Mesendoderm (in vitro differentiated cells): Measurements from ENCODE around the gene ALG14.
A peak's percentile ranks its signal among the peaks of the same experiment; 100 is the strongest.

Source experiments
- DNase-seq: peaks from one replicate; pipeline ENCODE4 v3.0.0; 2013
- H2AK5ac ChIP-seq: 2 replicates; pipeline ENCODE4 v1.6.1; 2013; ENCODE audit warnings: low read length, inconsistent platforms
- H2BK120ac ChIP-seq: 2 replicates; pipeline ENCODE4 v1.6.1; 2013; ENCODE audit warnings: low read depth, mild to moderate bottlenecking, low read length, moderate library complexity, mixed read lengths
- H2BK15ac ChIP-seq: replicated peaks from 2 replicates; pipeline ENCODE4 v1.6.1; 2013; ENCODE audit warnings: low read depth, mild to moderate bottlenecking, moderate library complexity
- H2BK5ac ChIP-seq: 2 replicates; pipeline ENCODE4 v1.6.1; 2013; ENCODE audit warnings: low read length, inconsistent platforms
- H3K18ac ChIP-seq: 2 replicates; pipeline ENCODE4 v1.6.1; 2013; ENCODE audit warnings: mild to moderate bottlenecking, low read length, mixed read lengths
- H3K23ac ChIP-seq: one replicate; pipeline ENCODE4 v1.6.1; 2013; ENCODE audit warnings: low read length
- H3K27ac ChIP-seq: 2 replicates; pipeline ENCODE4 v1.5.1; 2013; ENCODE audit warnings: low read depth, mild to moderate bottlenecking, inconsistent platforms, low read length, moderate library complexity
- H3K27me3 ChIP-seq: 2 replicates; pipeline ENCODE4 v1.6.1; 2013; ENCODE audit warnings: low read length, control low read depth, mild to moderate bottlenecking, inconsistent platforms; ENCODE audit not compliant: insufficient read depth, poor library complexity
- H3K36me3 ChIP-seq: 2 replicates; pipeline ENCODE4 v1.6.1; 2013; ENCODE audit warnings: low read length, inconsistent platforms; ENCODE audit not compliant: control insufficient read depth, insufficient read depth
- H3K4ac ChIP-seq: one replicate; pipeline ENCODE4 v1.6.1; 2013; ENCODE audit warnings: low read depth, mild to moderate bottlenecking, low read length, moderate library complexity
- H3K4me1 ChIP-seq: 2 replicates; pipeline ENCODE4 v1.6.1; 2013; ENCODE audit warnings: low read depth, low read length, inconsistent platforms; ENCODE audit not compliant: control insufficient read depth
- H3K4me2 ChIP-seq: 2 replicates; pipeline ENCODE4 v1.6.1; 2013; ENCODE audit warnings: low read length
- H3K4me3 ChIP-seq: 2 replicates; pipeline ENCODE4 v1.5.1; 2013; ENCODE audit warnings: mild to moderate bottlenecking, low read length
- H3K56ac ChIP-seq: one replicate; pipeline ENCODE4 v1.6.1; 2013; ENCODE audit warnings: low read length
- H3K79me1 ChIP-seq: 2 replicates; pipeline ENCODE4 v1.6.1; 2013; ENCODE audit warnings: low read length, inconsistent platforms
- H3K79me2 ChIP-seq: 2 replicates; pipeline ENCODE4 v1.6.1; 2013; ENCODE audit warnings: mild to moderate bottlenecking, low read length; ENCODE audit not compliant: control insufficient read depth, insufficient read depth
- H3K9ac ChIP-seq: 2 replicates; pipeline ENCODE4 v1.6.1; 2013; ENCODE audit warnings: low read length, inconsistent platforms
- H4K5ac ChIP-seq: one replicate; pipeline ENCODE4 v1.6.1; 2013; ENCODE audit warnings: low read length
- H4K8ac ChIP-seq: one replicate; pipeline ENCODE4 v1.6.1; 2013; ENCODE audit warnings: low read depth, mild to moderate bottlenecking, control low read depth, low read length, moderate library complexity
- WGBS: extraction: QIAGEN DNeasy Blood & Tissue Kit; methylation state at CpG from one replicate; pipeline ENCODE4 v1.1.7; 2013; ENCODE audit warnings: low lambda C conversion rate, missing lambda C conversion rate; ENCODE audit not compliant: insufficient coverage; ENCODE audit errors: extremely low coverage; 5-methylcytosine and 5-hydroxymethylcytosine counted together

ALG14 gene

DNA sequence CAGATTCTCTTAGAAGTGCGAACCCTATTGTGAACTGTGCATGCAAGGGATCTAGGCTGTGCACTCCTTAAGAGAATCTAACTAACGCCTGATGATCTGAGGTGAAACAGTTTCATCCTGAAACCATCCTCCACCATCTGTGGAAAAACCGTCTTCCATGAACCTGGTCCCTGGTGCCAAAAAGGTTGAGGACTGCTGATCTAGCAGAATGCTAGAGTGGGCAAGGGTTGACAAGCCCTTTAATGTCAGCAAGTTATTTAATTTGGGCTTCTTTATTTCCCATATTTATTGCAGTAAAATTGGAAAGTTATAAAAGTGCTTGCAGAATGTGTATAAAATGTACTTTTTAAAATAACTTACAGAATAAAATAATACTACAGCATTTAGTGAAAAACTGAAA, 26.4 kb downstream of the ALG14 start:
- Histone ChIP-seq H3K79me1 (no peaks in the 10 kb centered on the region), H3K27me3 (no peaks in the 10 kb centered on the region), H3K36me3 (no peaks in the 10 kb centered on the region), H3K4me1 (no peaks in the 10 kb centered on the region), H3K27ac (no peak overlapping the region), H2BK5ac (no peak overlapping the region), H3K79me2 (no peaks in the 10 kb centered on the region), H2BK15ac (no peak overlapping the region), H3K4me3 (no peak overlapping the region), H3K23ac (no peak overlapping the region), H3K4me2 (no peak overlapping the region), H3K4ac (no peak overlapping the region), H3K56ac (no peak overlapping the region), H4K5ac (no peak overlapping the region), H4K8ac (no peak overlapping the region), H2AK5ac (no peak overlapping the region), H2BK120ac (no peak overlapping the region), H3K9ac (no peak overlapping the region), H3K18ac (no peak overlapping the region)
- no peak for DNase-seq
- no CpG with 5 or more reads among the region's 3 CpGs for WGBS

DNA sequence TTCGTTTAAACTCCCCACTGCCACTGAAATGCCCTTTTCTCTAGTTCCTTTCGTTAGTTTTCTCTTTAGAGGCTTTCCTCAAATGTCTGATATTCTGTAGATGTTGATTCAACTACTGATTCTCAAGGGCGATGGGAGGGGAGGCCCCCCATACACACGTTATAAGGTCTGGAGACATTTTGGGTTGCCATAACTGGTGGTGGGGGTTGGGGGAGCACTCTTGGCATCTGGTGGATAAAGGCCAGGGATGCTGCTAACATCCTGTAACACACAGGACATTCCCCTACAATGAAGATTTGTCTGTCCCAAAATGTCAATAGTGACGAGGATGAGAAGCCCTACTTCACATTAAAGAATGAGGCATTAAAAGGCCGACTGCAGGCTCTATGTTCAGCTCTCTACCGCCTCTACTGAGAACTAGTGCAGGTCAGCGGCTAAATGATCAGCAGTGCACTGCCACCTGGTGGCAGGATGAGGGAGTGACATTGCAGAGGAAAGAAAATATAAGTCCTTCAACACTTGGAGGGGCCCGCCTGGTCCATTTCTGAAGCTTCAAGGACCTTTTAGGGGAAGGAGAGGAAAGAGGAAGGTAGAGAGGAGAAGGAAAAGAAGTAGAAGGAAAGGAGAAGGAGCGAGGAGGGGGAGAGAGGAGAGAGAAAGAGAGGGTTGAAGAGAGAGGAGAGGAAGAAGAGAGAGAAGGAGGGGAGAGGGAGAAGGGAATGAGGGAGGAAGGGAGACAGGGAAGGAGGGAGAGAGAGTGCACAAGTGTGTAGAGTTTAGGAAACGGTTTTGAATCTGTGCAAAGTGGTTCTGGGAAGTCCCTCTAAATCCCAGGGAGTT, 29.4 kb downstream of the ALG14 start:
- Histone ChIP-seq H3K27me3 (no peaks in the 10 kb centered on the region), H3K4me1 (no peaks in the 10 kb centered on the region), H3K27ac (no peak overlapping the region), H2BK15ac (no peak overlapping the region), H3K9ac (no peak overlapping the region), H4K8ac (no peak overlapping the region), H2BK120ac (no peak overlapping the region), H3K4ac (no peak overlapping the region), H3K18ac (no peak overlapping the region), H3K56ac (peak overlapping the region; percentile 47), H3K79me2 (no peaks in the 10 kb centered on the region), H4K5ac (no peak overlapping the region), H3K4me2 (no peak overlapping the region), H3K79me1 (no peaks in the 10 kb centered on the region), H2AK5ac (no peak overlapping the region), H2BK5ac (no peak overlapping the region), H3K4me3 (no peak overlapping the region), H3K23ac (no peak overlapping the region), H3K36me3 (no peaks in the 10 kb centered on the region)
- DNase-seq: peak; percentile 93
- 83% methylated on average over 1 of the region's 11 CpGs for WGBS

DNA sequence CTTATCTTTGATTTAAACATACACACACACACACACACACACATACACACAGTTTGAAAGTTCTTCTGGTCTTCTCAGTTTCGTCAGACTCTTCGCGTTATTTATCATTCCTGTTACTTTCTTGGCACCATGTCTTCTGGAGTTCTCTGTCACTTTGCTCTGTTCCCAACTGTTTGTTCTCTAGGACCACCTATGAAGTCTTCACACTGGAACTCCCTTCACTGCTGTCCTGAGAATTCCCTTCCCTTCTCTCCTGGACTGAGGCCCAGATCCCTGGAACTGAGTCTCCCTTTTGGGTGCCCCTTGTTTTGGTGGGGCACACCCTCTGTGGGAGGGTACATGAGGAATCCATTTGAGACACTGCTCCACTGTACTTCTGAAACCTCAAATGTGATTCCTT, 30.5 kb downstream of the ALG14 start:
- Histone ChIP-seq H3K4me3 (no peak overlapping the region), H3K27me3 (no peaks in the 10 kb centered on the region), H4K8ac (no peak overlapping the region), H3K18ac (no peak overlapping the region), H3K27ac (no peak overlapping the region), H3K4ac (no peak overlapping the region), H3K56ac (peak overlapping the region; percentile 10), H2BK5ac (no peak overlapping the region), H3K79me2 (no peaks in the 10 kb centered on the region), H3K4me1 (no peaks in the 10 kb centered on the region), H3K79me1 (no peaks in the 10 kb centered on the region), H2AK5ac (no peak overlapping the region), H3K4me2 (no peak overlapping the region), H2BK15ac (no peak overlapping the region), H4K5ac (no peak overlapping the region), H2BK120ac (no peak overlapping the region), H3K23ac (no peak overlapping the region), H3K9ac (no peak overlapping the region), H3K36me3 (no peaks in the 10 kb centered on the region)
- WGBS: no CpG with 5 or more reads among the region's 3 CpGs
- DNase-seq: peak; percentile 23

DNA sequence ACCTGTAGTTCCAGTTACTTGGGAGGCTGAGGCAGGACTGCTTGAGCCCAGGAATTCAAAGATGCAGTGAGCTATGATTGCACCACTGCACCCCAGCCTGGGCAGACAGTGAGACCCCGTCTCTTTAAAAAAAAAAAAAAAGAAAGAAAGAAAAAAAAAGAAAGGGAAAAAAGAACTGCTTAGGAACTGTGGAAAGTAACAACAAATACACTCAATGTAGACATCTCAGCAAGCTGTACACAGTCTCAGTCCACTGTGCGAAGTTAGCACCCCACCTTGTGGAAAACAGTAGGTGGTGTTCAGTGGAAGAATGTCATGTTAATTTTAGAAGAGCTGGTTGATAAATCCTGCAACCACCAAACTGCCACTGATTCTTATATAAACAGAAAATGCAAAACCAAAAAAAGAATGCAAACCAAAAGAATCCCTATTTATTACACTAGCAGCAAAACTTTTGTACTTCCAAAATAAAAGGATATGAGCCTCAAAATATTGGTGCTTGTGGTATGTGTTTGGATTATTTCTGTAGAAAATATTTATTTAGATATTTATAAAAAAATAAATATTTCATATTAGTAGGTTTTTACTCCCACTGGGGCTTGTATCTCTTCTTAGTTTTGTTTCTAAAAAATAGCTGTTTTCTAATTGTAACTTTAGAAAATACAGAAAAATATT, 31.1 kb downstream of the ALG14 start:
- Histone ChIP-seq H2BK120ac (no peak overlapping the region), H3K4ac (no peak overlapping the region), H3K4me3 (no peak overlapping the region), H3K79me1 (no peaks in the 10 kb centered on the region), H3K23ac (no peak overlapping the region), H3K36me3 (no peaks in the 10 kb centered on the region), H2AK5ac (no peak overlapping the region), H3K18ac (no peak overlapping the region), H3K56ac (no peak overlapping the region), H4K8ac (no peak overlapping the region), H3K27ac (no peak overlapping the region), H3K79me2 (no peaks in the 10 kb centered on the region), H3K27me3 (no peaks in the 10 kb centered on the region), H2BK5ac (no peak overlapping the region), H2BK15ac (no peak overlapping the region), H3K9ac (no peak overlapping the region), H3K4me1 (no peaks in the 10 kb centered on the region), H3K4me2 (no peak overlapping the region), H4K5ac (no peak overlapping the region)
- DNase-seq: no peak
- WGBS: no CpG with 5 or more reads among the region's 2 CpGs

DNA sequence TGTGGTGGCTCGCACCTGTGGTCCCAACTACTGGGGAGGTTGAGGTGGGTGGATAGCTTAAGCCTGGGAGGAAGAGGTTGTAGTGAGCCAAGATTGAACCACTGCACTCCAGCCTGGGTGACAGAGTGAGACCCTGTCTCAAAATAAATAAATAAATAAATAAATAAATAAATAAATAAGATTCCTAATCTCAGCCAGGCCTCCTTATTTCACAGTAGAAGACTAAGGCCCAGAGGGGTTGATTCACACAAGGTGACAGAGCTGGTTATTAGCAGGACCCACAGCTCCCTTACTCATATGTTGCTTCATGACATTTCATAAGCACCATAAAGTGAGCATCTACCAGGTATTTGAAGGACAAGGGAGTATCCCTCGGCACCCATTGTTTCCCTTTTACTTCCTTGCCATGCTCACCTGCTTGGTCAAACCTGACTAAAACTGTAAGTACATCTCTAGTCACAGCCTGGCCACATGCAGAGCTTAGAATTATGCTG, 32.7 kb downstream of the ALG14 start:
- Histone ChIP-seq H3K79me1 (no peaks in the 10 kb centered on the region), H2BK15ac (no peak overlapping the region), H2AK5ac (no peak overlapping the region), H2BK120ac (no peak overlapping the region), H3K79me2 (no peaks in the 10 kb centered on the region), H3K4me3 (no peak overlapping the region), H3K4me1 (no peaks in the 10 kb centered on the region), H3K4me2 (no peak overlapping the region), H3K56ac (no peak overlapping the region), H2BK5ac (no peak overlapping the region), H3K27me3 (no peaks in the 10 kb centered on the region), H4K5ac (no peak overlapping the region), H4K8ac (no peak overlapping the region), H3K4ac (peak overlapping the region; percentile 24), H3K23ac (no peak overlapping the region), H3K9ac (no peak overlapping the region), H3K27ac (no peak overlapping the region), H3K36me3 (no peaks in the 10 kb centered on the region), H3K18ac (no peak overlapping the region)
- WGBS: no CpG with 5 or more reads among the region's 2 CpGs
- DNase-seq: no peak
